Left ventricle myocardium superior (tissue), 1 donor: ENCODE data around the gene HGS. TPM values are rescaled to one million over a fixed set of nuclear protein-coding genes. Genes with fewer than 3 reads are reported as not detected.
A peak's percentile ranks its signal among the peaks of the same experiment; 100 is the strongest.

Experiments
- ATAC-seq: fragments of 200-7000 bp; cut with Tn5 transposase; one replicate; pipeline ENCODE4 v1.9.1; 2020; ENCODE audit warnings: mild to moderate bottlenecking, moderate library complexity
- DNase-seq: peaks from one replicate; pipeline ENCODE4 v3.0.0-alpha.2; 2020
- intact Hi-C: fragments of 100-400 bp; cut with micrococcal nuclease; formaldehyde crosslinking; loops from one replicate; pipeline ENCODE4 v1.11.0; 2022
- total RNA-seq: library from RNA; stranded (reverse); fragmentation: NEBNext Ultra II Directional; extraction: Animal tissue kit (Norgen Biotek cat#: 25700); gene quantifications from one replicate; pipeline ENCODE4 v1.2.1, GENCODE V29; 2021
- donor health status: DM: no; HTN: yes; CAD: no; lungs with severe emphysema.

The HGS gene
- total RNA-seq, 1 donor from 2014 or later: 42.1 TPM

DNA sequence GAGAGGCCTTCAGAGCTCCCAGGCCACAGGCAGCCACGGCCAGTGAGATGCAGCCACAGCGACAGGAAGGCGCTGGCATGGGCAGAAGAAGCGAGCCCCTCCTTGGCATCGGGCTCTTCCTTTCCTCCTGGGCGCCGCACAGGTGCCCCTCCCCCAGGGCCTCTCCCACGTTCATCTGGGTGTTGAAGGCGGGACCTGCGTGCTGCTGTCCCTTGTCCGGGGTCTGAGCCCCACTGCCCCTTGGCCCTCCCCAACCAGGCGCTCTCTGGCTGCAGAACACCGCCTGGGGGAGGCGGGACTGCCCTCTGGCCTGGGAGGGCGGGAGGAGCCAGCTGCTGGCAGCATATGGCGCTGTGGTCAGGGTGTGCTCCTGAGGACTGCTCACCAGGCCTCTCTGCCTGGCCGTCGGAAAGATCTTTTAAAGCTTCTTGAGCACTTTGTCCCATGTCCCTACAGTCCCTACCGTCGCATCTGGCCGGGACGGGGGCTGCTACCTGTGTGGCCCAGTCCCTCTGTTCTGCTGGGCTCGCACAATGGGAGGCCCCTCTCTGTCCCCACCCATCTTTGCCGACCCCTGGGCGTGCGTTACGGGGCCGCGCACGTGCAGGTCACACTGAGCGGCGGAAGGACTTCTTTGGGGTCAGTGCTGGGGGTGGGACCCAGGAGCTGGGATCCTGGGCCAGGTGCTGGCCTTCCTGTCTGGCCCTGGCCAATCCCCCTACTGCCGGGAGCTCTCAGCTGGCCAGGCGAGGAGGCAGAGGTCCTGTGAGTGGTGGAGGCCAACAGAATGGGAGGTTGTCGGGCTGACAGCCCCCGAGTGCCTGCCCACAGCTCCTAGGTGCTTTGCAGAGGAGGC lies 30.0 kb downstream of the HGS start:
- DNase-seq (no peak), ATAC-seq (no peak)
- intact Hi-C loops: no loop called here

DNA sequence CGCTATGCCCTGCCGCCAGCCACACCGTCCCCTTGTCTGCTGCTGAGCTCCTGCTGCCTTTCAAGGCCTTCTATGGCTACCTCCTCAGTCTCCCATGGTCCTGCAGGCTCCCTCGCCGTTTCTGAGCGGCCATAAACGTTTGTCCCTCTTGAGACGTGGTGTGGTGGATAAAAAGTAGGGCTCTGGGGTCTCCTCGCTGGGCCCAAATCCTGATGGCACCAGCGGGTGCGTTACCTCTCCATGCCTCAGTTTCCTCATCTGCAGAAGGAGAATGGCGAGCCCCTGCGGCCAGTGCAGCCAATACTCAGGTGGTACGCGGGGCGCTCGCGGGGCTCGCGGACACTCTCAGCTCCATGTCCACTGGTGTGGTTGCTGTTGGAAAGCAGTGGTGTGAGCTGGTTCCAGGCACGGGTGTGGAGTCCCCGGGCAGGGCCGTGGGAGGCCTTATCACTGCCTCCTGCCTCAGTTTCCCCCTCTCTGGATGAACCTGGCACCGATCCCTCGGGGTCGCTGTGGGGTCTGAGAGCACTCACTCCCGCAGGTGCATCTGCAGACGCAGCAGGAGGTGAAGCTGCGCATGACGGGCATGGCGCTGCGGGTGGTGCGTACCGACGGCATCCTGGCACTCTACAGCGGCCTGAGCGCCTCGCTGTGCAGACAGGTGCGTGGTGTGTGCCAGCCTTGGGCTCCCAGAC lies 30.7 kb downstream of the HGS start:
- no peak for ATAC-seq

DNA sequence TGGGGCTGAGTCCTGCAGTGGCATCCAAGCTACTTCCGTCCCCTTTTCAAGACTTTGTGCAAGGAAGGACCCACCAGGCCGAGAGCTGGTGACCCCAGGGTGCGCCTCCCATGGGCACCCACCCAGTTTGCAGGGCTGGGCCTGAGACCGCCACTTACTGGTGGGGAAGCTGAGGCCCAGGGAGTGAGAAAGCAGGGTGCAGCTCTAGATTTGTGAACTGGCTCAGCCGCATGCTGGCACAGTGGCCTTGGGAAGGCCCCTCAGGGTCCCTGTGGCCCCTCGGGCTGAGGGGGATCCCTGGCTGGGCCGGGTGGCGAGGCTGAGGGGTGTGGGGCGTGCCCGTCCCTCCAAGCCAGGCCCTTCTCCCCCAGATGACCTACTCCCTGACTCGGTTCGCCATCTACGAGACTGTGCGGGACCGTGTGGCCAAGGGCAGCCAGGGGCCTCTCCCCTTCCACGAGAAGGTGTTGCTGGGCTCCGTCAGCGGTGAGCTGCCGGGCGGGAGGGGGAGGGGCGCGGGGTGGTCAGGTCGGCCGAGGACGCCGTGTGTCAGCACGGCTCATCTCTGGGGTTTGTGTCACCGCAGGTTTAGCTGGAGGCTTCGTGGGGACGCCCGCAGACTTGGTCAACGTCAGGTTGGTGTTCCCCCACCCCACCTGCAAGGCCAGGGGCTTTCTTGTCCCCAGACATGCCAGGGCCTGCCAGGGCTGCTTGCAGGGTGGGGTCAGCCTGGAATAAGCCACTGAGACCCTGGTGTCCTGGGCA lies 31.5 kb downstream of the HGS start:
- DNase-seq (no peak), ATAC-seq (no peak)
- intact Hi-C loops: no loop called here

More for the DNA sequence above, 30.7 kb downstream of the HGS start:
- intact Hi-C loops: no loop called here
- DNase-seq: no peak

DNA sequence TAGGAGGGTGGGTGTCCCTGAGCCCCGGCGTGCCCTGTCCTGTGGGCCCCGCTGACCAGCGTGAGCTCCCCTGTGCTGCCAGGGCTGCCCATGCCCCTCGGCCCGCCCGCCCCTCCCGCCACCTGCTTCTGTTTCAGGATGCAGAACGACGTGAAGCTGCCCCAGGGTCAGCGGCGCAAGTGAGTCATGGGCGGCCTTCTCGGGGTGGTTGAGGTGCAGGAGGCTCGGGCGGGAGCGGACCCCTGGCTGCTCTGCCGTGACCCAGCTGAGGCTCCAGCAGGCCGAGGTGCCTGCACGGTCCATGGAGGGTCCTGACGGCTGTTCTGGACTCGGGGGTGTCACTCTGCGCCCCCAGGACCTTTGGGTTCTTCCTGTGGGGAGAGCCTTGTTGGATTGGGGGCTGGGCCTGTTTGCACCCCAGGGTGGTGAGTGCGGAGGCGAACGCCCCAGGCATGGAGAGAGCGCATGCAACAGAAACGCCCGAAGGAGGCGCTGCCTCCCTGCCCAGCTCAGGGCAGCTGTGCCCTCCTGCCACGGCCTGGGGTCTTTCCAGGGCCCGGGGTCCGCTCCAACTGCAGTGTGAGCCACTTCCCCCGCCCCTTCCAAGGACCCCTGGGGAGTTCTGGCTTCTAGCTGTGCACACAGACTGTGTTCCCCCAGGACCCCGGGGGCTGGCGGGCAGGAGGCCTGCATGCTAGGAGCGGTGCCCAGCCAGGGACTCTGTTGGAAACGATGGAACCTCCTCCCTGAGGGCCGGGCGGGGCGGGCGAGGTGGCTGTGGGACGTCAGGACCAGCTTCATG lies 32.3 kb downstream of the HGS start:
- intact Hi-C loops: no loop called here
- ATAC-seq (no peak), DNase-seq (no peak)

DNA sequence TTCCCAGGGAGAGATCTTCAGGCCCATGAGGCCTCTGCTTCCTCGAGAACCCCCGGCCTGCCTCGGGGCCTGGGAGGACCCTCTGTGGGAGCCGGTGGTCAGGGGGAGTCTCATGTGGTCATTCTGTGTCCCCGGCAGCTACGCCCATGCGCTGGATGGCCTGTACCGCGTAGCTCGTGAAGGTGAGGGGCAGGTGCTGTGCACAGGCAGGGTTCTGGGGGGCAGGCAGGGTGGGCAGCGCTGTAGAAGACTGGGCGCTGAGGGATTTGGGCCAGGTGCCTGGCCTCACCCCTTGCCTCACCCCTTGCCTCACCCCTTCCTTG lies 32.8 kb downstream of the HGS start:
- intact Hi-C loops: no loop called here
- no peak for ATAC-seq
- no peak for DNase-seq

DNA sequence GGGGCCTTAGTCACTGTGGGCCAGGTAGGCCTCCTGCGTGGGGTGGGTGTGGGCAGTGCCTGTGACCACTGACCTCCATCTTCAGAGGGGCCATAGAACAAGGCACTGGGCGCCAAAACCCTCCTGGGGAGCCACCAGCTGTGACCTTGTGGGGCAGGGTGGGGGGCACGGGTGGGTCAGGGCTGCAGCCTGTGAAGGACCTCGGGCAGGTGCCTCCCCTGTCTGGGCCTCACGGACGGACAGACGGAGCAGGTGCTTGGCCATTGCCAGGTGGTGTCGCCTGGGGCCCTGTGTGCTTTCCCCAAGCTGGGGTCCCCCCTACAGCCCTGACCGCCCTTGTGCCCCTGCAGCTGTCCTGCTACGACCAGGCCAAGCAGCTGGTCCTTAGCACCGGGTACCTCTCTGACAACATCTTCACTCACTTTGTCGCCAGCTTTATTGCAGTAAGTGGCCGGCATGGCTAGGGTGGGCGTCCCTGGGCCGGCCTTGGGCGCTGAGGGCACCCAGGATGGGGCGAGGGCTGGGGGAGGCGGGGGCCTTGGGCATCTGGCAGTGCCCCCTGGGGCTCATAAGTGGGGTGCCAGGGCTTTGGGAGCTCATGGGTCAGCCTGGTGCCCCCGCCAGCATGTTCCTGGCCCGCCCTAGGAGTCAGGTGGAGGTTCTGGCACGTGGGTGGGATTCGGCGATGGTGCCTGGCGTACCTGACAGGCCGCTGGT lies 33.4 kb downstream of the HGS start:
- no peak for DNase-seq
- intact Hi-C loops: no loop called here
- ATAC-seq: no peak

DNA sequence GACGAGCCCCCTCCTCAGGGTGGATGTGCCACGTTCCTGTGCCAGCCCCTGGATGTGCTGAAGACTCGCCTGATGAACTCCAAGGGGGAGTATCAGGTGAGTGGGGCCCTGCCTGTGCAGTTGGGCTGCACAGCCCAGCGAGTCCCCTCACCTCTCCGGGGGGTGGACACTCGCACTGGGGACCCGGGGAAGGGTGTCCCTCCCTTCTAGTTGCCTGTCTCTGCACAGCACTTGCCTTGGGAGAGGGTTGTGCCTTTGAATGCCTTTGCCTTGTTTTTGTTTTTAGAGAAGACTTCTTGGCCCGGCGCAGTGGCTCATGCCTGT lies 33.9 kb downstream of the HGS start:
- no peak for DNase-seq
- intact Hi-C loops: no loop called here
- no peak for ATAC-seq

DNA sequence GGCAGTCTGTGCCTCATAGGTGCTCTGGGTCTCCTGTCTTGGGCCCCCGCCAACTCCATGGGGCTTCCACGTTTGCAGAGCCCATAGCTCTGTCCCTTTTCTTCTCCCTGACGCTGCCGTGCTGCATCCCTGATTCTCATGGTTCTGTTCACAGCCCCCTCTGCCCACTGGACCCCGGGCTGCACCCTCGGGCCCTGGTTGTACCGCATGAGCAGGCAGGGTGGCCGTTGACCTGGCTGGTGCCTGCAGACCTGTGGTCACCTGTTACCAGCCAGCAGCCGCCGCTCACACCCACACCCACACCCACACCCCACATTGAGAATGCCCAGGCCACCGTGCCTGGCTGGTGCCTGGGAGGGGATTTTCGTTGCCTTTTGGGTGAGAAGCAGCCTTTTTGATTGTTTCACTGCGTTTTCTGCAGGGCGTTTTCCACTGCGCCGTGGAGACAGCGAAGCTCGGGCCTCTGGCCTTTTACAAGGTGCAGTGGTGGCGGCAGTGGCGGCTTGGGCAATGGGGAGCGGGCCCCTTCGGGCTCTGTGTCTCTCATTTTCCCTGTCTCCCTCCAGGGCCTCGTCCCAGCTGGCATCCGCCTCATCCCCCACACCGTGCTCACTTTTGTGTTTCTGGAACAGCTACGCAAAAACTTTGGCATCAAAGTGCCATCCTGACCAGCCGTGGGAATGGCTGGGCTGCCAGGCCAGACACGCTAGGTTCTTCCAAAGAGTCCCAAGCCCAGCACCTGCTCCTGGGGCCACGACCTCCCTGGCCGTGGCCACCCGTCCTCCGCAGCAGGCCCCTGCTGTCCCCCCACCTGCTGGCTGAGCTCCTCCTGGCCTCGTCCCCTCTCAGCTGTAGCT lies 35.8 kb downstream of the HGS start:
- no peak for DNase-seq
- intact Hi-C loops: no loop called here
- ATAC-seq: no peak

DNA sequence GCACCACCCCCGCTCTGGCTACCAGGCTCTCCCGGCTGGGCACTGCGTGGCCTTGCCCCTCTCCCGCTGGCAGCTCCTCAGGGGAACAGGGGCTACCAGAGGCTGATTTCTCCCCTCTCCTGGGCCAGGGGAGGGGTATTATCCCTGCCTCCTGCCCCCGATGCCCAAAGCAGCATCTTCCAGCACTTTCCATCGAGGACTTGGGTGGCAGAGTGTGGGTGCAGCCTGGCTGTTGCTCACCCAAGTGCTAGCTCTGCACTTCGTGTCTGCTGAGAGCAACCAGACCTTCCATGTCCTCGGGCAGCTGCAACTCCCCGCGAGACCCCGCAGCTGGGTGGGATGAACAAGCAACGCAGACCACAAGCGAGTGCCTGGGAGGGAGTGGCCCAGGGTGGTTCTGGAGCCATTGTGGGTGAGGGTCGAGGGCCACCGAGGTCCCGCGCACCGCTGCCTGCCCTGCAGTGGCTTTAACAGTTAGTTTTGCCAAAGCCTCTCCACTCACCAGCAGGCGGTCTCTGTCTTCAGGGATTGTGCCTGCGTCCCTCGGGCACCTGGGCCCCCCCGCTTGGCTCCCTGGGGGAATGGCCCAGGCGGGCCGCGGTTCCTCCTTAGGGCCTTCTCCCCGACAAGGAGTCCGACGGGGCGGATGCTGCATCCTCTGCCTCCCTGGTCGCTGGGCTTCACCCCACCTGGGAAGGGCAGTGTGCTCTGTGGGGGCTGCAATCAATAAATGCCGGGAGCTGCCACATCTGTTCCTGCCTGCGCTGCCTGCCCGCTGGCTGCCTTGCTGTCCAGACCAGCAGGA lies 36.7 kb downstream of the HGS start:
- DNase-seq (no peak), ATAC-seq (no peak)
- intact Hi-C loops: no loop called here

DNA sequence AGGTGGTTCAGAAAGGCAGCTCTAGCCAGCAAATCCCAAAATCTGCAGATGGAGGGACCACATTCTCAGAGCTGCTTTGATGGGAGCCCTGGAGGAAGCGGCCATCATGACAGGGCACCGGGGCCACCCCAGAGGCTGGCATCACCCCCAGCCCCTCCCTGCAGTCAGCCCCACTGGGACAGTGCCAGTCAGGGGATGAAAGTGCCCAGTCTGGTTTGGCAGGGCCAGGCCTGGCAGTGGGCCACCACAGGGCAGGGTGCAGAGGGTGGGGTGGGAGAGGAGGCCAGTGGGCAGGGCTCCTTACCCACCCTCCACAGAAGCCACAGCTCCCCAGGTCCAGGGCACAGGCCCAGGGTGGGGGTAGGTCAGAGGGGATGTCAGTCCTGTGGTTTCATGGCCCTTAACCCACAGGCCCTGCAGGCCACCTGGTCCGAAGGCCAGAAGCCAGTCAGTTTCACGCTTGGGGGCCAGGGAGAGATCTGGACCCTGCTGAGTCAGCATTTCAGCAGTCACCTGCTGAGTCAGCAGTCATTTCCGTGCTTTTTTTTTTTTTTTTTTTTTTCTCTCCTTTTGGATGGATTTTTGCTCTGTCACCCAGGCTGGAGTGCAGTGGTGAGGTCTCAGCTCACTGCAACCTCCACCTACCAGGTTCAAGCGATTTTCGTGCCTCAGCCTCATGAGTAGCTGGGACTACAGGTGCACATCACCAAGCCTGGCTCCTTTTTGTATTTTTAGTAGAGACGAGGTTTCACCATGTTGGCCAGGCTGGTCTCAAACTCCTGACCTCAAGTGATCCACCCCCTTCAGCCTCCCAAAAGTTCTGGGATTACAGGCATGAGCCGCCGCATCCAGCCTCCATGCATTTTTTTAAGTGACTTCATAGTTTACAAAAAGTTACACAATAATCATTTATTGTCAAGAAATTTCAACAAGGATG lies 38.6 kb downstream of the HGS start:
- DNase-seq (peak; percentile 71), ATAC-seq (peak; percentile 84)
- intact Hi-C loops: no loop called here

DNA sequence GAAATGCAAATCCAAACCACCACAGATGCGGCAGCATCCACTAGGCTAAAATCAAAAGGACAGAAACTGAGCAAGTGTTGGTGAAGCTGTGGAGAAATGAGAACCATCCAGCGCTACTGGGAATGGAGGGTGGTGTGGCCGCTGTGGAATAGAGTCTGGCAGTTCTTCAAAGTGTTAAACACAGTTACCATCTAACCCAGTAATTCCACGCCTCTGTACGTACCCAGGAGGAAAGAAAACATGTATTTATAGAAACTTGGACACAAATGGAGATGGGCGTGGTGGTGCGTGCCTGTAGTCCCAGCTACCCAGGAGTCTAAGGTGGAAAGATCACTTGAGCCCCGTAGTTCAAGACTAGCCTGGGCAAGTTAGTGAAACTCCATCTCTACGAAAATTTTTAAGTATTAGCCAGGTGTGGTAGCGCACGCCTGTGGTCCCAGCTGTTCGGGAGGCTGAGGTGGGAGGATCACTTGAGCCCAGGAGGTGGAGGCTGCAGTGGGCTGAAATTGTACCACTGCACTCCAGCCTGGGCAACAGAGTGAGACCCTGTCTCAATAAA lies 39.9 kb downstream of the HGS start:
- no peak for DNase-seq
- no peak for ATAC-seq
- intact Hi-C loops: no loop called here

DNA sequence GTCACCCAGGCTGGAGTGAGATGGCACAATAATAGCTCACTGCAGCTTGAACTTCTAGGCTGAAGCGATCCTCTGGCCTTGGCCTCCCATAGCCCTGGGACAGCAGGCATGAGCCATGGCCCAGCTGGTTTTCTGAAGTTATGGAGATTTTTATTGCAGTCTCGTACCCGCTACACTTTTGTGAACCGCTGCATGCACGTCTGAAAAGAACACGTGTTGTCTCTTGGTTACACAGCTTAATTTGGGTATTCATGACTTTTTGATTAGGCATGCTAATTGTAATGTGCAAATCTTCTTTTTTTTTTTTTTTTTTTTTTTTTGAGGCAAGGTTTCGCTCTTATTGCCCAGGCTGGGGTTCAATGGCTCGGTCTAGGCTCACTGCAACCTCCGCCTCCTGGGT lies 41.6 kb downstream of the HGS start:
- intact Hi-C loops: no loop called here
- ATAC-seq (no peak), DNase-seq (no peak)

DNA sequence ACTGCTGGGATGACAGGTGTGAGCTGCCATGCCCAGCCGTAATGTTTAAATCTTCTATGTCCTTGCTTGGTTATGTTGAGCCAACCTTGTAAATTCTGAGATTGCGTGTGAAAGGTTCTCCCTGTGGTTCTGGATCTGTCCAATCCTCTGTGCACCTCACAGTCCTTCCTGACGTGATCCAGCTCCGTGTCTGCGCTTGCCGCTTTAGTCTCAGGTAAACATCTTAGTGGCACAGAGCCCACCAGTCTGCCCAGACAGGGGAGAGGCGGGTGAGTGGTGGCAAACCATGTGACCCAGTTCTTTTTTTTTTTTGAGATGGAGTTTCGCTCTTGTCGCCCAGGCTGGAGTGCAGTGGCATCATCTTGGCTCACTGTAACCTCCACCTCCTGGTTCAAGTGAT lies 42.2 kb downstream of the HGS start:
- no peak for DNase-seq
- intact Hi-C loops: no loop called here
- ATAC-seq: no peak

DNA sequence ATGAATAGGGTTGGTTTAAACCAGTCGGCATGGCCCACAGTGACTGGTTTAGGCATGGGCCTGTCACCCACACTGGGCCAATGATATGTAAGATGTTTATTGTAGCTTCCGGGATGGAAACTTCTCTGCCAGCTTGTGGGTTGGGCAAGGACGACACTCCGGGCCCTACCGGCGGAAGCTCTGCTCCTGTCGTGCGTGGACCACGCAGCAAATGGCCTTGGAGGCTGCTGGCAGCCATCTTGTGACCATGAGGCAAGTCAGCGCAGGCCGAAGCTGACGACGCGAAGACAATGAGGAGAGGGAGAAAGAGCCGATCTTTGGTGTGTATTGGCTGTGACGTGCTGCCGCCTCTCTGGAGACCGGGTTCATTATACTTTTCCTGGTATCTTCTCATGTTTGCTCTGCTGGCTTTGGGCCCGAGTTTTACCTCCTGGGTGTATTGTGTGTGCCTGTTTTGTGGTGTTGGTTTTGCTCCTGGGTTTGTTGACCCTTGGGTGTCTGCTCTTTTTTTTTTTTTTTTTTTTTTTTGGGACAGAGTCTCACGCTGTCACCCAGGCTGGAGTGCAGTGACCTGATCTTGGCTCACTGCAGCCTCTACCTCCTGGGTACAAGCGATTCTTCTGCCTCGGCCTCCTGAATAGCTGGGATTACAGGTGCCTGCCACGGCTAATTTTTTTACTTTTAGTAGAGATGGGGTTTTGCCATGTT lies 43.7 kb downstream of the HGS start:
- intact Hi-C loops: no loop called here
- ATAC-seq (no peak), DNase-seq (no peak)
